ENCODE results near the gene GRAMD1B. TPM values are rescaled to one million over a fixed set of nuclear protein-coding genes. Genes with fewer than 3 reads are reported as not detected.
"Not testable (repeated sequence)": the region's sequence is repeated elsewhere in the genome, so short reads cannot be mapped to it uniquely, and the experiment has no call there.

The GRAMD1B gene
- total RNA-seq, 4 donors from 2014 or later, result 0.61 to 1.7 (median 1.1) TPM

GRCh38 chr11:123457187-123457770 lies 27.2 kb downstream of the GRAMD1B start:
- Histone ChIP-seq H3K4me3 (no peak overlapping the region), H3K4me1 (peaks cover 3 to 19% (median 8%) of the 10 kb centered on the region in 3 donors), H3K27me3 (no peaks in the 10 kb centered on the region), H3K27ac (peak overlapping the region in 2 of 4 donors; percentile 33 to 35), H3K36me3 (no peaks in the 10 kb centered on the region), H3K9me3 (no peaks in the 10 kb centered on the region)
- intact Hi-C loops (cut with DNase I), result no loop called here
- no peak for DNase-seq
- WGBS, 2 donors, result 68 to 76% methylated on average over 8 of the region's 8 CpGs
- TF ChIP-seq, protein P1, sequence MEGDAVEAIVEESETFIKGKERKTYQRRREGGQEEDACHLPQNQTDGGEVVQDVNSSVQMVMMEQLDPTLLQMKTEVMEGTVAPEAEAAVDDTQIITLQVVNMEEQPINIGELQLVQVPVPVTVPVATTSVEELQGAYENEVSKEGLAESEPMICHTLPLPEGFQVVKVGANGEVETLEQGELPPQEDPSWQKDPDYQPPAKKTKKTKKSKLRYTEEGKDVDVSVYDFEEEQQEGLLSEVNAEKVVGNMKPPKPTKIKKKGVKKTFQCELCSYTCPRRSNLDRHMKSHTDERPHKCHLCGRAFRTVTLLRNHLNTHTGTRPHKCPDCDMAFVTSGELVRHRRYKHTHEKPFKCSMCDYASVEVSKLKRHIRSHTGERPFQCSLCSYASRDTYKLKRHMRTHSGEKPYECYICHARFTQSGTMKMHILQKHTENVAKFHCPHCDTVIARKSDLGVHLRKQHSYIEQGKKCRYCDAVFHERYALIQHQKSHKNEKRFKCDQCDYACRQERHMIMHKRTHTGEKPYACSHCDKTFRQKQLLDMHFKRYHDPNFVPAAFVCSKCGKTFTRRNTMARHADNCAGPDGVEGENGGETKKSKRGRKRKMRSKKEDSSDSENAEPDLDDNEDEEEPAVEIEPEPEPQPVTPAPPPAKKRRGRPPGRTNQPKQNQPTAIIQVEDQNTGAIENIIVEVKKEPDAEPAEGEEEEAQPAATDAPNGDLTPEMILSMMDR (IDR thresholded peaks at IDR 0.05), result no peak
- TF ChIP-seq POLR2A (IDR thresholded peaks at IDR 0.05), result no peak

GRCh38 chr11:123458501-123458900 lies 28.4 kb downstream of the GRAMD1B start:
- H3K4me1 ChIP-seq, result peaks cover 3 to 19% (median 8%) of the 10 kb centered on the region in 3 donors
- H3K27ac ChIP-seq, result no peak overlapping the region
- H3K36me3 ChIP-seq, result no peaks in the 10 kb centered on the region
- H3K9me3 ChIP-seq, result no peaks in the 10 kb centered on the region
- no peaks in the 10 kb centered on the region for H3K27me3 ChIP-seq
- no peak overlapping the region for H3K4me3 ChIP-seq
- 64 to 84% methylated on average over 2 of the region's 2 CpGs for WGBS, 2 donors
- DNase-seq, result no peak
- intact Hi-C loops (cut with DNase I), result no loop called here
- TF ChIP-seq POLR2A (IDR thresholded peaks at IDR 0.05), result no peak
- TF ChIP-seq, protein P1 (IDR thresholded peaks at IDR 0.05), result no peak

GRCh38 chr11:123460012-123460700 lies 30.1 kb downstream of the GRAMD1B start:
- Histone ChIP-seq H3K9me3 (no peaks in the 10 kb centered on the region), H3K4me1 (peaks cover 0 to 7% (median 0%) of the 10 kb centered on the region in 3 donors), H3K4me3 (no peak overlapping the region), H3K36me3 (no peaks in the 10 kb centered on the region), H3K27me3 (no peaks in the 10 kb centered on the region), H3K27ac (no peak overlapping the region)
- no peak for TF ChIP-seq POLR2A (IDR thresholded peaks at IDR 0.05)
- TF ChIP-seq, protein P1 (IDR thresholded peaks at IDR 0.05), result no peak
- intact Hi-C loops (cut with DNase I), result no loop called here
- no peak for DNase-seq
- WGBS, 2 donors, result 57 to 72% methylated on average over 7 of the region's 7 CpGs

GRCh38 chr11:123461164-123461563 lies 31.1 kb downstream of the GRAMD1B start:
- H3K9me3 ChIP-seq, result no peaks in the 10 kb centered on the region
- TF ChIP-seq POLR2A (IDR thresholded peaks at IDR 0.05), result no peak
- TF ChIP-seq, protein P1 (IDR thresholded peaks at IDR 0.05), result peak in 2 of 6 experiments; percentile 4 to 8
- no peak for DNase-seq
- 49 to 73% methylated on average over 4 of the region's 4 CpGs for WGBS, 2 donors
- no peaks in the 10 kb centered on the region for H3K27me3 ChIP-seq
- H3K4me3 ChIP-seq, result no peak overlapping the region
- intact Hi-C loops (cut with DNase I), result no loop called here
- H3K4me1 ChIP-seq, result peaks cover 0 to 7% (median 0%) of the 10 kb centered on the region in 3 donors
- H3K36me3 ChIP-seq, result no peaks in the 10 kb centered on the region
- no peak overlapping the region for H3K27ac ChIP-seq

- WGBS, 2 donors, result 75 to 91% methylated on average over 8 of the region's 8 CpGs
- H3K9me3 ChIP-seq; intact Hi-C loops (cut with DNase I); H3K27me3 ChIP-seq; H3K36me3 ChIP-seq; H3K4me1 ChIP-seq; H3K27ac ChIP-seq; DNase-seq; H3K4me3 ChIP-seq: not testable (repeated sequence)
Measured at GRCh38 chr11:123465667-123466066, 35.6 kb downstream of the GRAMD1B start.

- DNase-seq; intact Hi-C loops (cut with DNase I); H3K4me1 ChIP-seq; H3K4me3 ChIP-seq; H3K27ac ChIP-seq; H3K9me3 ChIP-seq; H3K36me3 ChIP-seq; H3K27me3 ChIP-seq: not testable (repeated sequence)
- WGBS, 2 donors, result 82 to 83% methylated on average over 1 of the region's 1 CpG
Measured at GRCh38 chr11:123466172-123466571, 36.1 kb downstream of the GRAMD1B start.

Data from esophagus squamous epithelium (tissue), 5 donors.